ENCODE results near the gene PRR16.

DNA sequence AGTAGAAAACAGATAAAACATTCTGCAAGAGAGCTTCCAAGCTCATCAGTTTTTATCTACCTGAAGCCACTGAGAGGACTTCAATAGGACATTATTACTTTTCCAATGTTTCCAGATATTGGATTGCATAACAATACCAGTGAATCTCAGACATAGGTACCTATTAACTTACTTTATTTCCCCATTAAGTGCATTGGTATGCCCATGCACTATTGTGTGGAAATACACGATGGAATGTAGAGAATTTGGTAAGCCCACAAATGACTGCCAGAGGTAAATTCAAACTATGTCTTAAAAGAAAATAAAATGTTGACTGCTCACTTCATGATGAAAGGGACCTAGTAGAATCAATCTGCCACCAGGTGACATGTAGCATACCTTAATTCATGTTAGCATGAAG lies 48.1 kb upstream of the PRR16 start:
- TF ChIP-seq POLR2A (IDR thresholded peaks at IDR 0.05) = no peak
- TF ChIP-seq, protein P1, sequence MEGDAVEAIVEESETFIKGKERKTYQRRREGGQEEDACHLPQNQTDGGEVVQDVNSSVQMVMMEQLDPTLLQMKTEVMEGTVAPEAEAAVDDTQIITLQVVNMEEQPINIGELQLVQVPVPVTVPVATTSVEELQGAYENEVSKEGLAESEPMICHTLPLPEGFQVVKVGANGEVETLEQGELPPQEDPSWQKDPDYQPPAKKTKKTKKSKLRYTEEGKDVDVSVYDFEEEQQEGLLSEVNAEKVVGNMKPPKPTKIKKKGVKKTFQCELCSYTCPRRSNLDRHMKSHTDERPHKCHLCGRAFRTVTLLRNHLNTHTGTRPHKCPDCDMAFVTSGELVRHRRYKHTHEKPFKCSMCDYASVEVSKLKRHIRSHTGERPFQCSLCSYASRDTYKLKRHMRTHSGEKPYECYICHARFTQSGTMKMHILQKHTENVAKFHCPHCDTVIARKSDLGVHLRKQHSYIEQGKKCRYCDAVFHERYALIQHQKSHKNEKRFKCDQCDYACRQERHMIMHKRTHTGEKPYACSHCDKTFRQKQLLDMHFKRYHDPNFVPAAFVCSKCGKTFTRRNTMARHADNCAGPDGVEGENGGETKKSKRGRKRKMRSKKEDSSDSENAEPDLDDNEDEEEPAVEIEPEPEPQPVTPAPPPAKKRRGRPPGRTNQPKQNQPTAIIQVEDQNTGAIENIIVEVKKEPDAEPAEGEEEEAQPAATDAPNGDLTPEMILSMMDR (IDR thresholded peaks at IDR 0.05) = no peak

All from esophagus squamous epithelium (tissue), 4 donors.